ACHN (cell line): ENCODE measurements around the gene DPP10.
A peak's percentile ranks its signal among the peaks of the same experiment; 100 is the strongest.
"Not testable (repeated sequence)": the region's sequence is repeated elsewhere in the genome, so short reads cannot be mapped to it uniquely, and the experiment has no call there.

Source experiments
- DNase-seq: peaks from one replicate; pipeline ENCODE4 v3.0.0-alpha.2; 2015
- in situ Hi-C: cut with HindIII; loops from 2 replicates; pipeline ENCODE4 v1.10.0; 2017; ENCODE audit warnings: low sequenced_read_pairs, low pct_ligation_motif_present, low pct_unique_long_range_greater_than_20kb

The DPP10 gene

GRCh38 chr2:114442510-114442909, at the start of gene DPP10:
TSS of gene DPP10 (plus strand) at chr2:114442641.
- in situ Hi-C loops: no loop called here
- peak; percentile 57 for DNase-seq

- in situ Hi-C loops: no loop called here
- DNase-seq: no peak
Observed at GRCh38 chr2:114400890-114401289, 41.6 kb upstream of the DPP10 start.

- in situ Hi-C loops: no loop called here
- DNase-seq: no peak
Observed at GRCh38 chr2:114405247-114406116, 37.0 kb upstream of the DPP10 start.

GRCh38 chr2:114406347-114406746, 36.1 kb upstream of the DPP10 start:
- no peak for DNase-seq
- in situ Hi-C loops: no loop called here

- in situ Hi-C loops, DNase-seq: not testable (repeated sequence)
Observed at GRCh38 chr2:114407353-114407752, 35.1 kb upstream of the DPP10 start.

GRCh38 chr2:114421781-114422180, 20.7 kb upstream of the DPP10 start:
- in situ Hi-C loops: no loop called here
- no peak for DNase-seq

GRCh38 chr2:114424699-114425098, 17.7 kb upstream of the DPP10 start:
- DNase-seq: no peak
- in situ Hi-C loops: no loop called here

- in situ Hi-C loops: no loop called here
- no peak for DNase-seq
Observed at GRCh38 chr2:114426756-114427155, 15.7 kb upstream of the DPP10 start.

- in situ Hi-C loops: no loop called here
- DNase-seq: no peak
Observed at GRCh38 chr2:114436329-114436728, 6.1 kb upstream of the DPP10 start.

GRCh38 chr2:114446571-114446970, 4.1 kb downstream of the DPP10 start:
- in situ Hi-C loops: no loop called here
- no peak for DNase-seq

GRCh38 chr2:114450639-114451038, 8.2 kb downstream of the DPP10 start:
- no peak for DNase-seq
- in situ Hi-C loops: no loop called here

- no peak for DNase-seq
- in situ Hi-C loops: no loop called here
Observed at GRCh38 chr2:114456566-114456965, 14.1 kb downstream of the DPP10 start.

- DNase-seq: no peak
- in situ Hi-C loops: no loop called here
Observed at GRCh38 chr2:114457956-114458355, 15.5 kb downstream of the DPP10 start.

GRCh38 chr2:114461116-114461515, 18.7 kb downstream of the DPP10 start:
- DNase-seq: no peak
- in situ Hi-C loops: no loop called here

- in situ Hi-C loops: no loop called here
- DNase-seq: no peak
Observed at GRCh38 chr2:114464961-114465706, 22.7 kb downstream of the DPP10 start.

GRCh38 chr2:114468343-114468742, 25.9 kb downstream of the DPP10 start:
- no peak for DNase-seq
- in situ Hi-C loops: no loop called here

GRCh38 chr2:114472246-114472645, 29.8 kb downstream of the DPP10 start:
- in situ Hi-C loops: no loop called here

GRCh38 chr2:114472726-114473125, 30.3 kb downstream of the DPP10 start:
- in situ Hi-C loops: no loop called here

More at GRCh38 chr2:114472246-114472645, 29.8 kb downstream of the DPP10 start:
- DNase-seq: no peak

GRCh38 chr2:114488841-114489530, 46.5 kb downstream of the DPP10 start:
- no peak for DNase-seq
- in situ Hi-C loops: no loop called here

More at GRCh38 chr2:114472726-114473125, 30.3 kb downstream of the DPP10 start:
- no peak for DNase-seq
